Epidermal melanocyte (primary cell): ENCODE data around the gene CRK.
"Not testable (repeated sequence)": the region's sequence is repeated elsewhere in the genome, so short reads cannot be mapped to it uniquely, and the experiment has no call there.

Experiments
- DNase-seq: peaks from one replicate; pipeline ENCODE4 v3.0.0; 2011; ENCODE audit warnings: low spot score; ENCODE audit not compliant: insufficient read length

The CRK gene

DNA sequence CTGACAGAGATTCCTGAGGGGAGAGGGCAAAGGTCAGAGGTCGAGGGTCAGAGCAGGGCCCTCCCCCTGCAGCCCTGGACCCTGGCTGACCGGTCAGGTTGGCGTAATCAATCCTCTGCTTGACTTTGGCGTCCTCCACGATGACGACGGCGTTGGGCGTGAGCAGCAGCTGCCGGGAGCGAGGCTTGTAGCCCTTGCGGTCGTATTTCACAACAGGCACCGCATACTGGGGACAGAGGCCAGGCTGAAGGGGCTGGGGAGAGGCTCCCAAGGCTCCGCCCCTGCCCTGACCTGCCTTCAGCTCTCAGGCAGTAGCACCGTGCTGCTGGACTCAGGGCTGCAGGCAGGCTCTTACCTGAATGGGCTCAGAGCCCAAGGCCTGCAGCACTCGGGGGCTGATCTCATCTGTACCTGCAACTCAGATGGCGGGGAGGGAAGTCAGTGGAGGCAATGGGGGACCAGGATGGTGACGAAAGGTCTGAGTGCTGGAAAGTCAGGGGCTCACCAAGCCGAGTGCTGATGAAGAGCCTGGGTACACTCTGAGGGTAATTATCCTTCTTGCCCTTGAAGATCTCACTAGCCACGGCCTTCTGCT is 12.0 kb upstream of the CRK start:
- DNase-seq, result no peak

DNA sequence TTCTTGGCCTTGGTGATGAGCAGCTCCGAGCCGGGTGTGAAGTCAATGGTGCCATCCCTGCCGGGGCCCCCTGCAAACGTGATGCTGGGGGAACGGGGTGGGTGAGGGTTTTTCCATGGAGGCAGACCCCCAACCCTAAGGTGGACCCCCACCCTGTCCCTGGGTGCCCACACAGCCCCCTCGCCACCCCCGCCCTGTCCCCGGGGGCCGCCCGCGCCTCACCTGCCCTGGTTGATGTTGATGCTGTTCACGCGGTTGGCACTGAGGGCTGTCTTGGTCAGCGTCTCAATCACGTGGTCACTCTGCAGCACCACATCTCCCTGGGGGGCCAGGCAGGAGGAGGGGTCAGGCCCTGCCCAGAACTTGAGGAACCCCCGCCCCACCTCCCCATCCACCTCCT is 11.2 kb upstream of the CRK start:
- DNase-seq, result peak; percentile 5

DNA sequence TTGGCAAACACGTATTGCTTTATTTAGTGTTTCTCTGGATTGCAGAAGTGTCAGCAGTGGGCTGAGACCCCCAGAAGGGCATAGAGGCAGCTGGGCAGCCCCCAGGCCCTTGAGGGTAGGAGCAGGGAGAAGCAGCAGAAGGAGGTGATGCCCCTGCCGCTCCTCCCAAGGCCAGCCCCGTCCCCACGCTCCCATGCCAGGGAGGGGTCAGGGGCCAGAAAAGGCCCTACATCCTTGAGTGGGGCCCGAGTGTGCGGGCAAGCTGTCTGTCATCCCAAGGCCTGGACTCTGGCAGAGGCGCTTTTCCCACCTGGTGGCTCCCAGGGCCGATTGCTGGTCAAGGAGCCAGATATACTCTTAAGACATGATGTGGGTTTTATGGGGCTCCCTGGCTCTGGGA is 8.2 kb upstream of the CRK start:
- DNase-seq, result peak; percentile 10

DNA sequence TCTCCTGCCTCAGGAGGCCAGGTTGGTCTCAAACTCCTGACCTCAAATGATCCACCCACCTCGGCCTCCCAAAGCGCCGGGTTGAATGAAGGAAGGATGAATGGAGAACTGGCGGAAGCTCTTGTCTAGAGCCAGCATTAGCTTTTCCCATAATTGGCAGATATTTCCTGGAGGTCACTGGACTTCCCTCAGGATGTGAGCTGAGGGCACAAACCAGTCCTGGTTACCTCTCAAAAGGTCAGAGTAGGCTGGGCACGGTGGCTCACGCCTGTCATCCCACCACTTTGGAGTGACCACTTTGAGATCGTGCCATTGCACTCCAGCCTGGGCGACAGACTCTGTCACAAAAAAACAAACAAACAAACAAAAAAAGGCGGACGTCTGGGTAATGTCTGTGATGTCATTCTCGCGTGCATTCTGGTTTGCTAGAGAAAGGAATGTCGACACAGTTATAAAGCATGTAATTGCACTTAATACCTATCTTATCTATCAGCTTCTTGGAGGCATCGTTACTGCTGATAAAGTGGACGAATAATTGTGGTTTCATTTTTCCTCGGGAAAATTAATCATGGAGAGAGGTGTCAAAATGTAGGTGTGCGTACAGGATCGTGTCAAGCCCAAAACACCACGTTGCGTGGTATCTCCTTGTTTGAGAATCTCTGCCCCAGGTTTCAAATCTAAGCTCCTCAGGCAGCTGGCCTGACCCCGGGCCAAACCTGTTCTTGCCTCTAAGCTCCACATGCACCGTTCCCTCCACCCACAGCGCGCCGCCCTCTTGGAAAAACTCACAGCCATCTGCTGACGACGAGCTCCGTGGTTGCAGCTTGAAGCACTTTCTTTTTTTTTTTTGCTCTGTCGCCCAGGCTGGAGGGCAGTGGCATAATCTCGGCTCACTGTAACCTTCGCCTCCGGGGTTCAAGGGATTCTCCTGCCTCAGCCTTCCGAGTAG is 6.4 kb upstream of the CRK start:
- DNase-seq, result peak; percentile 8

DNA sequence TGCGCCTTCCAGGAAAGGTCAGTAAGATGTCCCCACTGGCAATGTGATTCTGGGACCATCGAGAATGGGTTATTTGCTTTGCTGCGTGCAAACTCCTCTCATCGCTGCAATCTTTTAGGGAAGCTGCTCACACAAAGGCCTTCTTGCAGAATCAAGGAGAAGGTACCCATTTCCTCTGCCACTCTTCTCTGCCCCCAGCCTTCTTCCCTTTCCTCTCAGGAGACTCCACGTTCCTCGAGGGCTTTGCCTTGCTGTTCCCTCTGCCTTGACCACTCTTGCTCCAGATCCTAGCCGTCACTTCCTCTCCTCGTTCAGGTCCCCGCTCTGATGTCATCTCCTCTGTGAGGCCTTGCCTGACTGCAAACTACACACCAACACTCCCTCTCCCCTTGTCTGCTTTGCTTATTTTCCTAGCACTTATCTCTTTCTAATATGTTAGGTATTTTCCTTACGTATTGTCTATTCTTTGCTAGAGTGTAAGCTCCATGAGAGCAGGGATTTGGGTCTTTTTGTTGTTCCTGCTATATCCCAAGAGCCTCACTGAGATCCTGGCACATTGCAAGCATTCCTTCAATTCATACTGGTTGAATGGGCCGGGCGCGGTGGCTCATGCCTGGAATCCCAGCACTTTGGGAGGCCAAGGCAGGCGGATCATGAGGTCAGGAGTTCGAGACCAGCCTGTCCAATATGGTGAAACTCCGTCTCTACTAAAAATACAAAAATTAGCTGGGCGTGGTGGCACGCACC is 5.3 kb upstream of the CRK start:
- DNase-seq, result peak; percentile 9

DNA sequence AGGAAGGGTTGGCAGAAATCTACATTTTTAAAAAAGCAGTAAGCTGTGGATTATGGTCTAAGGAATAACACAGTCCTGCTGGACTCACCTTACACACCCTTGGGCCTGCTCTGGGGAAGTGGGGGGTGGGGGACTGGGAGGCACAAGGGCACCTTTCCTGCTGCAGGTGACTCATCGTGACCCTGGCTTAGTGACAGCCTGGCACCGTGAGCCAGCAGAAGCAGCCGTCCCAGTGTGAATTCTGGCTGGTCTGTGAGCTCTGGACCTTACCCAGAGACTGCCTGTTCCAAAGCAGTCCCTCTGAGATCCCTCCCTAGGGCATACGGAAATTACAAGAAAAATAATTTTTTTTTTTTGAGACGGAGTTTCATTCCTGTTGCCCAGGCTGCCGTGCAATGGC is 4.2 kb upstream of the CRK start:
- peak; percentile 15 for DNase-seq

DNA sequence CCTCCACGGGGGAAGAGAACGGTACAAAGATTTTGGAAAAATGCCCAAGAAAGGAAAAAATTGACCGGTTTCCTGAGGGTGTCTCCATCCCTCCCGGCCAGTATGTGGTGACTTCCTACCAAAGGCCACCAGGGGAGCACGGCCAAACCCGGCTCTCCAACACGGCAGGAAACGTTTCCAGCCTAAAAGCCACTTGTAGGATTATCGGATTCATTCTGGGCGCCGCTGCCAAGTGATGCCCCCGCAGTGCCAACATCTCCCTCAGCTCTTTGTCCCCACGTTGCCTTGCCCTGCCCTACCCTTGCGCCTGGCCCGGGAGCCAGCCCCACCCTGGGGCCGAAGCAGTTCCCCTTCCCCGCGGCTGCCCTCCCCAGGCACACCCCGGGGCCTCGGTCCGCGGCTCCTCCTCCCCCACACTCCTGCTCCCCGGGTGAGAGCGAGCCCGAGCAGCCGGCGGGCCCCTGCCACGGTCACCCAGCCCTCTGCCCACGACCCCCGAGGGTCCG is 688 bp downstream of the CRK start:
- DNase-seq, result peak; percentile 72

DNA sequence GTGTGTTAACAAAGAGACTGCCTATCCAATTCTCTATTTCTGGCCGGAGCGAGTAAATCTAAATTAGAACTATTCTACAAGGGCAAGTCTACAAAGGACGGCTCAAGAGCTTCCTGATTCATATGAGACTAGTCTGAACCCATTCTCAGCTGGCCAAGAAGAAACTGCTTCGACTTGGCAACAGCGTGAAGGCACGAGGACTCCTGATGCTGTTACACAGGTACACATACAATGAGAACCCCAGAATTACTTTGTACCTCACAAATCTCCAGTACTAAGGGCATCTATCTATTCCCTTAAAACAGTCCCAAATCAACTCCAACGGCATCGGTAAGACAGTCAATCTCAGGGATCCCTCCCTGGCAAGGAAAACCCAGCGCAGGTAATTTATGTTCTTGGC is 1.5 kb downstream of the CRK start:
- DNase-seq, result peak; percentile 13

DNA sequence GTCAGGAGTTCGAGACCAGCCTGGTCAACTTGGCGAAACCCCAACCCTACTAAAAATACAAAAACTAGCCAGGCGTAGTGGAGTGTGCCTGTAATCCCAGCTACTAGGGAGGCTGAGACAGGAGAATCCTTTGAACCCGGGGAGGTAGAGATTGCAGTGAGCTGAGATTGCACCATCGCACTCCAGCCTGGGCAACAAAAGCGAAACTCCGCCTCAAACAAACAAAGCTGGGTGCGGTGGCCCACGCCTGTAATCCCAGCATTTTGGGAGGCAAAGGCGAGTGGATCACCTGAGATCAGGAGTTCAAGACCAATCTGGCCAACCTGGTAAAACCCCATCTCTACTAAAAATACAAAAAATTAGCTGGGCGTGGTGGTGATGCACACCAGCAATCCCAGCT is 2.3 kb downstream of the CRK start:
- DNase-seq, result not testable (repeated sequence)

DNA sequence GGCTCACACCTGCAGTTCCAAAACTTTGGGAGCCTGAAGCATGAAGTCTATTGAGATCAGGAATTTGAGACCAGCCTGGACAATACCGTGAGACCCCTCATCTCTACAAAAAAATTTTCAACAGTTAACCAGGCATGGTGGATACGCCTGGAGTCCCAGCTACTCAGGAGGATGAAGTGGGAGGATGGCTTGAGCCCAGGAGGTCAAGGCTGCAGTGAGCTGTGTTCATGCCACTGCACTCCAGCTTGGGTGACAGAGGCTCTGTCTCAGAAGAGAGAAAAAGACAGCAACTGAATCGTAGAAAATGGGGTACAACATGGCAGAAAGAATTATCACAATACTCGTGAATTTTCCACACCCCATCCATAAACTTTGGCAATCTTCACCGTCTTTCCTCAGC is 3.2 kb downstream of the CRK start:
- DNase-seq, result no peak

DNA sequence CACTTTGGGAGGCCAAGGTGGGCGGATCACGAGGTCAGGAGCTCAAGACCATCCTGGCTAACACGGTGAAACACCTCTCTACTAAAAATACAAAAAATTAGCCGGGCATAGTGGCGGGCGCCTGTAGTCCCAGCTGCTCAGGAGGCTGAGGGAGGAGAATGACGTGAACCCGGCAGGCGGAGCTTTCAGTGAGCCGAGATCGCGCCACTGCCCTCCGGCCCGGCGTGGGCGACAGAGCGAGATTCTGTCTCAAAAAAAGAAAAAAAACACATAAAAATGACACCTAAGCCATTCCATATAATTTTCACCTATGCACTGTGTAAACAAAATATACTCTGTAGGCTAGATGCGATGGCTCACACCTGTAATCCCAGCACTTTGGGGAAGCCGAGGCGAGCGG is 5.8 kb downstream of the CRK start:
- DNase-seq, result not testable (repeated sequence)

DNA sequence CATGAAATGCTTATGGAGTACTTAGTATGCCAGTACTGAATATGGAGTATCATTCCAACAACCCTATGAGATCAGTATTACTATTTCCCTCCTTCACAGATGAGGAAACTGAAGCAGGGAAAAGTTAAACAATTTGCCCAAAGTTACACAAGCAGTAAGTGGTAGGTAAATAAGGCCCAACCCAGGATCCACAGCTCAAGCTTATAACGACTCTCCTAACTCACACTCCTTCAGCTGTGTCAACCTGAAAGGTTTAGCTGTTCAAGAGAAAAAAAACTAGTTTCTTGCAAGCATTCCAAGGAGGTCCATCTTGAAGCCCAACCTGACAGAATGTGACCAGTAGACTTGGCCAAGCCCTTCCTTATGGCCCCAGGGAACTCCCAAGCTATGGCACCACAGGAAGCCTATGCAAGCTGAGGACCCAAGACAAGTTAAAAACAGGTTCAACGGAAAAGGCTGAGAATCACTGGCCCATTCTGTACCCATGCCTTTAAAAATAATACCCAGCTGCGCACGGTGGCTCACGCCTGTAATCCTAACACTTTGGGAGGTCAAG is 6.5 kb downstream of the CRK start:
- no peak for DNase-seq

DNA sequence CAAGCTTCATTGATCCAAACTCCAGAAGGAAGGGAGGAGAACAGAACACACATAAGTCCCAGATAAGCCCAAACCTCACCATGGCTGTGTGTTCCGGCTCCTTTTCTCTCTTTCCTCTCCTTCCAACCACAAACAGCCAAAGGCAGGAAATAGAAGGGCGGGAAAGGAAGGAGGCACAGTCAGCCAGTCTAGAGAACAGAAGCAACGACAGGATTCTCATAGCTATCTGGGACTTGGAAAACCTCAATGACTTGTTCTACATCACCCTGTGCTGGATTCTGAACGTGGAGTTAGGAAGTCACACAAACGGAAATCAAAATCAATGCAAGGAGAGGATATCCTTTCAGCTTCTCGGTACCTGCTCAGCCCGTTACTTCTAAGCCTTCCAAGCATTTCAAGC is 9.0 kb downstream of the CRK start:
- DNase-seq, result peak; percentile 32

DNA sequence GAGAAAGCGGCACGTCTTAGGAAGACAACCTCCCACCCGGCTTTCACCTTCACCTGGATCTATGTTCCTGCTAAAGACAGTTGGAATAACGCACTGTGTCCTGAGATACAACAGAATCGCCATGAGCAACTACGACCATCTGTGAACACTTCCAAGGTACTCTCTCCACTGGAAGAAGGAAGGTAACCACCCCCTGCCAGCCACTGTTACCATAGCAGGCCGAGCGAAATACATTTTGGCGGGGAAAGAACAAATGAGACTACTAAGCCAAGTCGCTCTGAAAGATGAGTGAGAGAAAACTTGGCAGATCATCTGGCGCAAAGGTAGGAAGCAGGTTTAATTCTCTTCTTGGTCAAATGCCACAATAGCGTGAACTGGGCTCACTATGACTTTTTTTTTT is 9.8 kb downstream of the CRK start:
- peak; percentile 7 for DNase-seq

DNA sequence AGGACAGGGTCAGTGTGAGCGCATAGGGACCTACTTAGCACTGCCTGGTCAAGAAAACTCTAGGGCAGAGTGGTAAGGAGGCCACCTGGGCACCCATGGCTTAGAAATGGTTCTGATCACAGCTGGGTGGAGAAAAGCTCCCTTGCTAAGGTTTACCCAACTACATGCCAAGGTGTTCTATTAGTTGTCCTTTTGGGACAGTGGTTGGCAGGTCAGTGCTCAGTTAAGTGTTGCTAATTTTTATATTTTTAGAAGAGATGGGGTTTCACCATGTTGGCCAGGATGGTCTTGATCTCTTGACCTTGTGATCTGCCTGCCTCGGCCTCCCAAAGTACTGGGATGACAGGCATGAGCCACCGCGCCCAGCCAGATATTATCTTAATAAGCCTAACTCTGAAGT is 10.3 kb downstream of the CRK start:
- DNase-seq, result not testable (repeated sequence)

DNA sequence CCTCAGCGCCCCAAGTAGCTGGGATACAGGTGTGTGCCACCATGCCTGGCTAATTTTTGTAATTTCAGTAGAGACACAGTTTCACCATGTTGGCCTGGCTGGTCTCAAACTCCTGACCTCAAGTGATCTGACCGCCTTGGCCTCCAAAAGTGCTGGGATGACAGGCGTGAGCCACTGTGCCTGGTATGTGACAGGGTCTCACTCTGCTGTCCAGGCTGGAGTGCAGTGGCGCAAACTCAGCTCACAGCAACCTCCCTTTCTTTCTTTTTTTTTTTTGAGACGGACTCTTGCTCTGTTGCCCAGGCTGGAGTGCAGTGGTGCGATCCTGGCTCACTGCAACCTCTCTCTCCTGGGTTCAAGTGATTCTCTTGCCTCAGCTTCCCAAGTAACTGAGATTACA is 13.3 kb downstream of the CRK start:
- DNase-seq, result not testable (repeated sequence)

DNA sequence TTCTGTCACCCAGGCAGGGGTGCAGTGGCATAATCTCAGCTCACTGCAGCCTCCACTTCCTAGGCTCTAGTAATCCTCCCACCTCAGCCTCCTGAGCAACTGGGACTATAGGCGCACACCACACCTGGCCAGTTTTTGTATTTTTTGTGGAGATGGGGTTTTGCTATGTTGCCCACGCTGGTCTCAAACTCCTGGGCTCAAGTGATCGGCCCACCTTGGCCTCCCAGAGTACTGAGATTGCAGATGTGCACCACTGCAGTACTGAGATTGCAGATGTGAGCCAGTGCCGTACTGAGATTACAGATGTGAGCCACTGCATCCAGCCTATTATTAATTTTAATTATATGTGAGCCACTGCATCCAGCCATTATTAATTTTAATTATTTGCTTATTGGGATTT is 13.8 kb downstream of the CRK start:
- no peak for DNase-seq

DNA sequence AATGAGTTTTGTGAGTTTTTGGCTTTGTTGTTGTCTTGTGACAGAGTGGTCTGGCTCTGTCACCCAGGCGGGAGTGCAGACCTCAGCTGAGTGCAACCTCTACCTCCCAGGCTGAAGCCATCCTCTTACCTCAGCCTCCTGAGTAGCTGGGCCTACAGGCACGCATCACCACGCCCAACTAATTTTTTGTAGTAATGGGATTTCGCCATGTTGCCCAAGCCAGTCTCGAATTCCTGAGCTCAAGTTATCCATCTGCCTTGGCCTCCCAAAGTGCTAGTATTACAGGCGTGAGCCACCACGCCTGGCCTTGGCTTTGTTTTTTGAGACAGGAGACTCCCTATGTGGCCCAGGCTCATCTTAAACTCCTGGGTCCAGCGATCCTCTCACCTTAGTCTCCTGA is 15.1 kb downstream of the CRK start:
- no peak for DNase-seq

DNA sequence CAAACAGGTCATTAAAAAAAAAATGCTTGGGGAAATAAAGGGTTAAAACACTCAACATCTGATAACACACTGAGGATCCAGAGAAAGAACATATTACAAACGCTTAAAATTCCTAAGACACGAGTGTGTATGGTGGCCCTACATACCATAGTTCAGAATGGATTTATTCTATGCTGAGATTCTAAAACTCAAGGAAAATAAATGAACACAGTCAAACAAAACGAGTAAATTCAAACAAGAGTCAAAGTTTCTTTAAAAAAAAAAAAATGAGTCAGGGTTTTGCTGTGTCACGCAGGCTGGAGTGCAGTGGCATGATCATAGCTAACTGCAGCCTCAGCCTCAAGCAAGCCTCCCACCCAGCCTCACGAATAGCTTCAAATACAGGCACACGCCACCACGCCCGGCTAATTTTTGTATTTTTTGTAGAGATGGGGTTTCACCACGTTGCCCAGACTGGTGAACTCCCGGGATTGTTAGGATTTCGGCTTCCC is 17.4 kb downstream of the CRK start:
- no peak for DNase-seq

DNA sequence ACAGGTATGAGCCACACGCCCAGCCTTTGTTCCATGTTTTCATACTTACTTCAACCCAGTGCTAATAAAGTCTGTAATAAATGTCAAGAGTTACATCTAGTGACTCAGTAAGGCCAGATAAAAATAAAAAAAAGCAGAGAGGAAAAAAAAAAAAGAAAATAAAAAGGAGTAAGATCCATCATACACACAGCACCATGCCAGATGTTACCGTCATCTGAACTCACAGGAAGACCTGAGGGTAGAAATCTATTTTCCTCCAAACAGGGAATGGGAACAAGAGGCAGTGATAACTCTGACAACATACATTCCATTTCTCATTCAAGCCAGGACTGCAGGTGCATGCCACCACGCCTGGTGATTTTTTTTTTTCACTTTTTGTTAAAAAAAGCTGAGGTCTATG is 20.7 kb downstream of the CRK start:
- no peak for DNase-seq

DNA sequence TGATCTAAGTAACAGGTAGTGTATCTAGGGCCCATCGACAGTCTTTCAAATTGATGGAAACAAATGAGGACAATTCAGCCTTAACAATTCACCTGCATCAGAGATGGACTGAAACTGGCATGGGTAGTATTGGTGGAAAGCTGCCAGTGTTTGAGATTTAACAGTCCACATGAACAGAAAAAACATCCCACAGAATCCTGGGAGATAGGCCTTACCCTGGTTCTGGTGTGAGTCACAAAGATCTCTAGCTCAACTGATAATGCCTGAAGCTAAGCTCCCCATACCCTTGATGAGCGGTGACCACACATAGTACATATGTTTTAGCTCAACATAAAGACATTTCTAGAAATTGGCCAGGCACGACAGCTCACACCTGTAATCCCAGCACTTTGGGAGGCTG is 21.9 kb downstream of the CRK start:
- DNase-seq, result no peak
